Smooth muscle cell (in vitro differentiated cells): ENCODE measurements around the gene MYO1D. TPM values are rescaled to one million over a fixed set of nuclear protein-coding genes. Genes with fewer than 3 reads are reported as not detected.
"Not testable (repeated sequence)": the region's sequence is repeated elsewhere in the genome, so short reads cannot be mapped to it uniquely, and the experiment has no call there.

Experiments
- DNase-seq: peaks from one replicate; lab custom pipeline; 2025; ENCODE audit not compliant: unreplicated experiment; lab: John Stamatoyannopoulos, UW
- H2AFZ ChIP-seq: fragments of 200-600 bp; sonication (generic); 2 replicates; pipeline ENCODE4 v1.6.0; 2016; ENCODE audit warnings: antibody characterized with exemption, low read depth, mild to moderate bottlenecking
- H3F3A ChIP-seq: fragments of 200-600 bp; sonication (generic); 2 replicates; pipeline ENCODE4 v1.6.0; 2017; ENCODE audit warnings: antibody characterized with exemption, low read depth
- H3K27ac ChIP-seq: fragments of 200-600 bp; sonication (generic); 2 replicates; pipeline ENCODE4 v1.5.1; 2016; ENCODE audit warnings: low read depth, mild to moderate bottlenecking
- H3K27me3 ChIP-seq: fragments of 200-600 bp; sonication (generic); 2 replicates; pipeline ENCODE4 v1.6.1; 2016; ENCODE audit warnings: low read depth, mild to moderate bottlenecking
- H3K36me3 ChIP-seq: fragments of 200-600 bp; sonication (generic); 2 replicates; pipeline ENCODE4 v1.5.1; 2016; ENCODE audit warnings: low read depth
- H3K4me1 ChIP-seq: fragments of 200-600 bp; sonication (generic); 2 replicates; pipeline ENCODE4 v1.5.1; 2016; ENCODE audit warnings: low read depth
- H3K4me2 ChIP-seq: fragments of 200-600 bp; sonication (generic); 2 replicates; pipeline ENCODE4 v1.6.0; 2016; ENCODE audit warnings: mild to moderate bottlenecking
- H3K4me3 ChIP-seq: fragments of 200-600 bp; sonication (generic); 2 replicates; pipeline ENCODE4 v1.5.1; 2016; ENCODE audit warnings: mild to moderate bottlenecking
- H3K79me2 ChIP-seq: fragments of 200-600 bp; sonication (generic); 2 replicates; pipeline ENCODE4 v1.6.0; 2016; ENCODE audit warnings: low read depth, mild to moderate bottlenecking
- H3K9ac ChIP-seq: fragments of 200-600 bp; sonication (generic); 2 replicates; pipeline ENCODE4 v1.6.0; 2016; ENCODE audit warnings: low read depth
- H3K9me3 ChIP-seq: fragments of 200-600 bp; sonication (generic); replicated peaks from 2 replicates; pipeline ENCODE4 v1.5.1; 2016; ENCODE audit warnings: low read depth
- H4K20me1 ChIP-seq: fragments of 200-600 bp; sonication (generic); 2 replicates; pipeline ENCODE4 v1.6.0; 2016; ENCODE audit warnings: low read depth
- CTCF ChIP-seq: fragments of 200-600 bp; sonication (generic); IDR thresholded peaks from 2 replicates; pipeline ENCODE4 v1.5.1; 2017; ENCODE audit warnings: borderline replicate concordance, mild to moderate bottlenecking, antibody characterized with exemption; ENCODE audit not compliant: insufficient read depth, poor library complexity, severe bottlenecking
- WGBS: methylation state at CpG from one replicate; pipeline ENCODE4 v1.1.7; 2016; ENCODE audit warnings: low lambda C conversion rate; 5-methylcytosine and 5-hydroxymethylcytosine counted together
- polyA plus RNA-seq: library from polyadenylated mRNA; unstranded; fragments of >200 nt; fragmentation: Nextera tagmentation; extraction: Ambion mirVana; gene quantifications from 2 replicates; pipeline ENCODE4 v1.2.1, GENCODE V29; 2016
- total RNA-seq: library from RNA; depleted of rRNA; stranded (reverse); fragments of >200 nt; gene quantifications from 2 replicates; pipeline ENCODE4 v1.2.3, GENCODE V29; 2014

The MYO1D gene
- total and polyA plus RNA-seq, 2 experiments from 2014 or later: 13.9 to 35.7 TPM

- 96% methylated on average over 6 of the region's 6 CpGs for WGBS
- Histone ChIP-seq H3K4me2 (no peak overlapping the region), H3F3A (no peaks in the 10 kb centered on the region), H3K4me3 (no peak overlapping the region), H4K20me1 (no peaks in the 10 kb centered on the region), H3K4me1 (no peaks in the 10 kb centered on the region), H3K9ac (no peak overlapping the region), H3K27me3 (no peaks in the 10 kb centered on the region), H3K36me3 (peaks cover 3% of the 10 kb centered on the region), H3K79me2 (no peaks in the 10 kb centered on the region), H3K27ac (no peak overlapping the region), H3K9me3 (no peaks in the 10 kb centered on the region), H2AFZ (no peak overlapping the region)
- no peak for TF ChIP-seq CTCF
- no peak for DNase-seq
Observed at GRCh38 chr17:32722733-32723132, 154.2 kb downstream of the MYO1D start.

- no peaks in the 10 kb centered on the region for H3K4me1 ChIP-seq
- no peaks in the 10 kb centered on the region for H3F3A ChIP-seq
- no peaks in the 10 kb centered on the region for H3K79me2 ChIP-seq
- no peaks in the 10 kb centered on the region for H4K20me1 ChIP-seq
- no peaks in the 10 kb centered on the region for H3K27me3 ChIP-seq
- no peak overlapping the region for H3K4me2 ChIP-seq
- no peaks in the 10 kb centered on the region for H3K9me3 ChIP-seq
- H2AFZ ChIP-seq: no peak overlapping the region
- H3K27ac ChIP-seq: no peak overlapping the region
- no peak overlapping the region for H3K9ac ChIP-seq
- peaks cover 5% of the 10 kb centered on the region for H3K36me3 ChIP-seq
- no peak for DNase-seq
- WGBS: 94% methylated on average over 5 of the region's 5 CpGs
- no peak overlapping the region for H3K4me3 ChIP-seq
- no peak for TF ChIP-seq CTCF
Observed at GRCh38 chr17:32720671-32721070, 156.3 kb downstream of the MYO1D start.

- no peak overlapping the region for H3K9ac ChIP-seq
- no peaks in the 10 kb centered on the region for H4K20me1 ChIP-seq
- no peak for DNase-seq
- no peaks in the 10 kb centered on the region for H3K79me2 ChIP-seq
- H3K4me3 ChIP-seq: no peak overlapping the region
- H3K4me1 ChIP-seq: no peaks in the 10 kb centered on the region
- 95% methylated on average over 1 of the region's 1 CpG for WGBS
- no peak overlapping the region for H2AFZ ChIP-seq
- TF ChIP-seq CTCF: no peak
- H3K27ac ChIP-seq: no peak overlapping the region
- no peaks in the 10 kb centered on the region for H3F3A ChIP-seq
- H3K9me3 ChIP-seq: no peaks in the 10 kb centered on the region
- no peaks in the 10 kb centered on the region for H3K27me3 ChIP-seq
- no peak overlapping the region for H3K4me2 ChIP-seq
- H3K36me3 ChIP-seq: peaks cover 5% of the 10 kb centered on the region
Observed at GRCh38 chr17:32719689-32720088, 157.2 kb downstream of the MYO1D start.

GRCh38 chr17:32714922-32715321, 162.0 kb downstream of the MYO1D start:
- not testable (repeated sequence) for H3K4me3 ChIP-seq, H3K9me3 ChIP-seq, H3K9ac ChIP-seq, H3K79me2 ChIP-seq, H3K27me3 ChIP-seq, H3K4me1 ChIP-seq, H3K27ac ChIP-seq, DNase-seq, H4K20me1 ChIP-seq, H3K36me3 ChIP-seq, H3K4me2 ChIP-seq, H2AFZ ChIP-seq, H3F3A ChIP-seq
- WGBS: 92% methylated on average over 3 of the region's 3 CpGs

- not testable (repeated sequence) for H3K9ac ChIP-seq, H3F3A ChIP-seq, H3K9me3 ChIP-seq, H2AFZ ChIP-seq, H3K4me1 ChIP-seq, H3K4me2 ChIP-seq, H3K27ac ChIP-seq, H3K36me3 ChIP-seq, H3K27me3 ChIP-seq, H3K79me2 ChIP-seq, H3K4me3 ChIP-seq, H4K20me1 ChIP-seq, DNase-seq
- WGBS: 98% methylated on average over 3 of the region's 3 CpGs
Observed at GRCh38 chr17:32714206-32714605, 162.7 kb downstream of the MYO1D start.
